ENCODE measurements around the gene AGMAT. TPM values are rescaled to one million over a fixed set of nuclear protein-coding genes. Genes with fewer than 3 reads are reported as not detected.

AGMAT gene
- total and polyA plus RNA-seq, 4 donors, result 0.13 to 1.4 (median 0.15) TPM

GRCh38 chr1:15623435-15623834 is 38.6 kb upstream of the AGMAT start:
- no peak for ATAC-seq (ENCODE audit: low FRiP score)
- H3K27me3 ChIP-seq (ENCODE audit: control insufficient read depth in 1 of 2, insufficient read depth in 2 of 2, low read length in 1 of 2), result no peaks in the 10 kb centered on the region
- intact Hi-C loops (cut with DNase I), result no loop called here
- WGBS, 2 donors, result 85 to 94% methylated on average over 6 of the region's 6 CpGs
- no peak for DNase-seq
- peaks cover 2 to 3% of the 10 kb centered on the region in 2 donors for H3K36me3 ChIP-seq (ENCODE audit: control insufficient read depth in 1 of 2, insufficient read depth in 2 of 2, low read length in 1 of 2)
- H3K4me1 ChIP-seq (ENCODE audit: control insufficient read depth in 1 of 2, insufficient read depth in 2 of 2, low read length in 2 of 2), result no peaks in the 10 kb centered on the region
- no peak overlapping the region for H3K4me3 ChIP-seq (ENCODE audit: low read length in 2 of 2)
- no peaks in the 10 kb centered on the region for H3K9me3 ChIP-seq (ENCODE audit: control insufficient read depth, low read length)
- H3K27ac ChIP-seq (ENCODE audit: low read depth in 1 of 2, low read length in 2 of 2), result no peak overlapping the region

- peaks cover 0 to 2% of the 10 kb centered on the region in 2 donors for H3K36me3 ChIP-seq (ENCODE audit: control insufficient read depth in 1 of 2, insufficient read depth in 2 of 2, low read length in 1 of 2)
- no peak for DNase-seq
- H3K4me3 ChIP-seq (ENCODE audit: low read length in 2 of 2), result no peak overlapping the region
- H3K9me3 ChIP-seq (ENCODE audit: control insufficient read depth, low read length), result no peaks in the 10 kb centered on the region
- H3K4me1 ChIP-seq (ENCODE audit: control insufficient read depth in 1 of 2, insufficient read depth in 2 of 2, low read length in 2 of 2), result no peaks in the 10 kb centered on the region
- WGBS, 2 donors, result 91 to 93% methylated on average over 7 of the region's 7 CpGs
- intact Hi-C loops (cut with DNase I), result no loop called here
- no peaks in the 10 kb centered on the region for H3K27me3 ChIP-seq (ENCODE audit: control insufficient read depth in 1 of 2, insufficient read depth in 2 of 2, low read length in 1 of 2)
- no peak for ATAC-seq (ENCODE audit: low FRiP score)
- H3K27ac ChIP-seq (ENCODE audit: low read depth in 1 of 2, low read length in 2 of 2), result no peak overlapping the region
Measured at GRCh38 chr1:15622712-15623373, 38.0 kb upstream of the AGMAT start.

DNA sequence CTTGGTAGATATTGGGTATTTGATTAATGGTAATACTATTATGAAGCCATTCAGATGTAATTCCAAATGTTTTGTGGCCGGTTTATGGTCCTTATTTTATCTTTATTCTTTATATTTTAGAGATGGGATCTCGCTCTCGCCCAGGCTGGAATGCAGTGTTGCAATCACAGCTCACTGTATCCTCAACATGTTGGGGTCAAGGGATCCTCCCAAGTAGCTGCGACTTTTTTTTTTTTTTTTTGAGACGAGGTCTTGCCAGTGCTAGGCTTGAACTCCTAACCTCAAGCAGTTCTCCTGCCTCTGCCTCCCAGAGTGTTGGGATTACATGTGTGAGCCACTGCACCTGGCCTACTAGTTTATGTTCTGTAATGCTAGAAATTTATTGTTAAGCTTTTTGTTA is 37.1 kb upstream of the AGMAT start:
- Histone ChIP-seq H3K27ac (ENCODE audit: low read depth in 1 of 2, low read length in 2 of 2) (no peak overlapping the region), H3K4me1 (ENCODE audit: control insufficient read depth in 1 of 2, insufficient read depth in 2 of 2, low read length in 2 of 2) (no peaks in the 10 kb centered on the region)

GRCh38 chr1:15620902-15621682 is 36.2 kb upstream of the AGMAT start:
- WGBS, 2 donors, result 92 to 95% methylated on average over 7 of the region's 7 CpGs

More for the DNA sequence above, 37.1 kb upstream of the AGMAT start:
- Histone ChIP-seq H3K36me3 (ENCODE audit: control insufficient read depth in 1 of 2, insufficient read depth in 2 of 2, low read length in 1 of 2) (peaks cover 0 to 2% of the 10 kb centered on the region in 2 donors), H3K27me3 (ENCODE audit: control insufficient read depth in 1 of 2, insufficient read depth in 2 of 2, low read length in 1 of 2) (no peaks in the 10 kb centered on the region), H3K9me3 (ENCODE audit: control insufficient read depth, low read length) (no peaks in the 10 kb centered on the region), H3K4me3 (ENCODE audit: low read length in 2 of 2) (no peak overlapping the region)
- no peak for DNase-seq
- intact Hi-C loops (cut with DNase I), result no loop called here
- 86 to 92% methylated on average over 5 of the region's 5 CpGs for WGBS, 2 donors
- ATAC-seq (ENCODE audit: low FRiP score), result no peak

GRCh38 chr1:15620155-15620545 is 35.3 kb upstream of the AGMAT start:
- Histone ChIP-seq H3K36me3 (ENCODE audit: control insufficient read depth in 1 of 2, insufficient read depth in 2 of 2, low read length in 1 of 2) (no peaks in the 10 kb centered on the region), H3K27me3 (ENCODE audit: control insufficient read depth in 1 of 2, insufficient read depth in 2 of 2, low read length in 1 of 2) (no peaks in the 10 kb centered on the region), H3K4me1 (ENCODE audit: control insufficient read depth in 1 of 2, insufficient read depth in 2 of 2, low read length in 2 of 2) (no peaks in the 10 kb centered on the region), H3K9me3 (ENCODE audit: control insufficient read depth, low read length) (no peaks in the 10 kb centered on the region), H3K27ac (ENCODE audit: low read depth in 1 of 2, low read length in 2 of 2) (no peak overlapping the region), H3K4me3 (ENCODE audit: low read length in 2 of 2) (no peak overlapping the region)
- WGBS, 2 donors, result 68 to 70% methylated on average over 1 of the region's 1 CpG
- DNase-seq (no peak), ATAC-seq (ENCODE audit: low FRiP score) (no peak)
- intact Hi-C loops (cut with DNase I), result no loop called here

More at GRCh38 chr1:15620902-15621682, 36.2 kb upstream of the AGMAT start:
- Histone ChIP-seq H3K4me1 (ENCODE audit: control insufficient read depth in 1 of 2, insufficient read depth in 2 of 2, low read length in 2 of 2) (no peaks in the 10 kb centered on the region), H3K4me3 (ENCODE audit: low read length in 2 of 2) (no peak overlapping the region), H3K27me3 (ENCODE audit: control insufficient read depth in 1 of 2, insufficient read depth in 2 of 2, low read length in 1 of 2) (no peaks in the 10 kb centered on the region), H3K27ac (ENCODE audit: low read depth in 1 of 2, low read length in 2 of 2) (no peak overlapping the region), H3K36me3 (ENCODE audit: control insufficient read depth in 1 of 2, insufficient read depth in 2 of 2, low read length in 1 of 2) (no peaks in the 10 kb centered on the region), H3K9me3 (ENCODE audit: control insufficient read depth, low read length) (no peaks in the 10 kb centered on the region)
- intact Hi-C loops (cut with DNase I), result no loop called here
- DNase-seq, result no peak
- no peak for ATAC-seq (ENCODE audit: low FRiP score)

- Histone ChIP-seq H3K27me3 (ENCODE audit: control insufficient read depth in 1 of 2, insufficient read depth in 2 of 2, low read length in 1 of 2) (no peaks in the 10 kb centered on the region), H3K36me3 (ENCODE audit: control insufficient read depth in 1 of 2, insufficient read depth in 2 of 2, low read length in 1 of 2) (no peaks in the 10 kb centered on the region), H3K9me3 (ENCODE audit: control insufficient read depth, low read length) (no peaks in the 10 kb centered on the region), H3K4me1 (ENCODE audit: control insufficient read depth in 1 of 2, insufficient read depth in 2 of 2, low read length in 2 of 2) (no peaks in the 10 kb centered on the region), H3K27ac (ENCODE audit: low read depth in 1 of 2, low read length in 2 of 2) (no peak overlapping the region), H3K4me3 (ENCODE audit: low read length in 2 of 2) (peak overlapping the region; percentile 11 to 91)
- 77% methylated on average over 26 of the region's 26 CpGs for WGBS, 2 donors
- intact Hi-C loops (cut with DNase I), result loop anchor here in 1 of 2 donors (5.0 to 10.0 kb wide), 2 partner anchors 66 to 92 kb away; partner anchors contain the start of genes DNAJC16 and PLEKHM2
- ATAC-seq (ENCODE audit: low FRiP score) (no peak), DNase-seq (no peak)
Measured at GRCh38 chr1:15618655-15619525, 34.0 kb upstream of the AGMAT start.

- ATAC-seq (ENCODE audit: low FRiP score) (no peak), DNase-seq (no peak)
- H3K27me3 ChIP-seq (ENCODE audit: control insufficient read depth in 1 of 2, insufficient read depth in 2 of 2, low read length in 1 of 2), result no peaks in the 10 kb centered on the region
- 1% methylated on average over 8 of the region's 8 CpGs for WGBS, 2 donors
- H3K36me3 ChIP-seq (ENCODE audit: control insufficient read depth in 1 of 2, insufficient read depth in 2 of 2, low read length in 1 of 2), result no peaks in the 10 kb centered on the region
- peak overlapping the region in 1 of 2 donors; percentile 42 for H3K27ac ChIP-seq (ENCODE audit: low read depth in 1 of 2, low read length in 2 of 2)
- intact Hi-C loops (cut with DNase I), result loop anchor here in 1 of 2 donors (5.0 to 10.0 kb wide), 2 partner anchors 67 to 91 kb away; partner anchors contain the start of genes DNAJC16 and PLEKHM2
- no peaks in the 10 kb centered on the region for H3K9me3 ChIP-seq (ENCODE audit: control insufficient read depth, low read length)
- peak overlapping the region; percentile 11 to 91 for H3K4me3 ChIP-seq (ENCODE audit: low read length in 2 of 2)
- H3K4me1 ChIP-seq (ENCODE audit: control insufficient read depth in 1 of 2, insufficient read depth in 2 of 2, low read length in 2 of 2), result no peaks in the 10 kb centered on the region
Measured at GRCh38 chr1:15618077-15618654, 33.3 kb upstream of the AGMAT start.

Data from aorta (tissue), 5 donors.